HUES48 (cell line): Measurements from ENCODE around the gene TMEM9.

ENCODE experiments used
- H3K27ac ChIP-seq: one replicate; pipeline ENCODE4 v1.7.0; 2013; ENCODE audit warnings: low read depth, low read length, inconsistent platforms
- H3K27me3 ChIP-seq: 2 replicates; pipeline ENCODE4 v1.6.1; 2013; ENCODE audit warnings: mild to moderate bottlenecking, low read length; ENCODE audit not compliant: control insufficient read depth, insufficient read depth
- H3K36me3 ChIP-seq: 2 replicates; pipeline ENCODE4 v1.6.1; 2013; ENCODE audit warnings: low read length; ENCODE audit not compliant: control insufficient read depth, insufficient read depth
- H3K4me1 ChIP-seq: 2 replicates; pipeline ENCODE4 v1.6.1; 2013; ENCODE audit warnings: mild to moderate bottlenecking, low read length; ENCODE audit not compliant: control insufficient read depth, insufficient read depth
- H3K4me3 ChIP-seq: 2 replicates; pipeline ENCODE4 v1.5.1; 2013; ENCODE audit warnings: mild to moderate bottlenecking, low read depth, low read length
- H3K9ac ChIP-seq: 2 replicates; pipeline ENCODE4 v1.6.1; 2013; ENCODE audit warnings: mild to moderate bottlenecking, low read depth, low read length, moderate library complexity
- H3K9me3 ChIP-seq: 2 replicates; pipeline ENCODE4 v1.6.1; 2013; ENCODE audit warnings: low read length; ENCODE audit not compliant: control insufficient read depth, insufficient read depth

TMEM9 gene

GRCh38 chr1:201157949-201158348 is 3.7 kb upstream of the TMEM9 start:
- Histone ChIP-seq H3K27me3 (no peaks in the 10 kb centered on the region), H3K9me3 (no peaks in the 10 kb centered on the region), H3K27ac (no peak overlapping the region), H3K9ac (no peak overlapping the region), H3K36me3 (peaks cover under 1% of the 10 kb centered on the region; the same call in 1 of the 2 replicates), H3K4me1 (peaks cover 12% of the 10 kb centered on the region; the same call in 1 of the 2 replicates), H3K4me3 (no peak overlapping the region)

- H3K27me3 ChIP-seq, result no peaks in the 10 kb centered on the region
- H3K9me3 ChIP-seq, result no peaks in the 10 kb centered on the region
- H3K4me3 ChIP-seq, result no peak overlapping the region
- peaks cover 12% of the 10 kb centered on the region; the same call in 1 of the 2 replicates for H3K4me1 ChIP-seq
- H3K9ac ChIP-seq, result no peak overlapping the region
- H3K27ac ChIP-seq, result no peak overlapping the region
- H3K36me3 ChIP-seq, result peaks cover 11% of the 10 kb centered on the region
Measured at GRCh38 chr1:201156819-201157218, 2.5 kb upstream of the TMEM9 start.

GRCh38 chr1:201156346-201156745 is 2.1 kb upstream of the TMEM9 start:
- no peak overlapping the region for H3K27ac ChIP-seq

GRCh38 chr1:201155354-201155753 is 1.1 kb upstream of the TMEM9 start:
- Histone ChIP-seq H3K27ac (no peak overlapping the region), H3K36me3 (peaks cover 26% of the 10 kb centered on the region), H3K9ac (no peak overlapping the region), H3K9me3 (no peaks in the 10 kb centered on the region), H3K4me3 (no peak overlapping the region), H3K27me3 (no peaks in the 10 kb centered on the region), H3K4me1 (peaks cover 12% of the 10 kb centered on the region; the same call in 1 of the 2 replicates)

More at GRCh38 chr1:201156346-201156745, 2.1 kb upstream of the TMEM9 start:
- Histone ChIP-seq H3K9ac (no peak overlapping the region), H3K36me3 (peaks cover 16% of the 10 kb centered on the region), H3K4me1 (peaks cover 12% of the 10 kb centered on the region; the same call in 1 of the 2 replicates), H3K4me3 (no peak overlapping the region), H3K9me3 (no peaks in the 10 kb centered on the region), H3K27me3 (no peaks in the 10 kb centered on the region)

- H3K36me3 ChIP-seq, result peaks cover 42% of the 10 kb centered on the region
- H3K9ac ChIP-seq, result peak overlapping the region; percentile 69
- no peaks in the 10 kb centered on the region for H3K27me3 ChIP-seq
- H3K9me3 ChIP-seq, result no peaks in the 10 kb centered on the region
- H3K4me1 ChIP-seq, result peaks cover 12% of the 10 kb centered on the region; the same call in 1 of the 2 replicates
- H3K27ac ChIP-seq, result peak overlapping the region; percentile 65
- H3K4me3 ChIP-seq, result peak overlapping the region; percentile 75
Measured at GRCh38 chr1:201153474-201154388, 543 bp downstream of the TMEM9 start.

- Histone ChIP-seq H3K36me3 (peaks cover 86% of the 10 kb centered on the region), H3K27ac (no peak overlapping the region), H3K4me3 (no peak overlapping the region)
Measured at GRCh38 chr1:201149400-201149799, 4.9 kb downstream of the TMEM9 start.

GRCh38 chr1:201147396-201148015 is 6.8 kb downstream of the TMEM9 start:
- no peaks in the 10 kb centered on the region for H3K9me3 ChIP-seq
- H3K27me3 ChIP-seq, result no peaks in the 10 kb centered on the region
- no peak overlapping the region for H3K9ac ChIP-seq
- no peak overlapping the region for H3K27ac ChIP-seq
- peaks cover 100% of the 10 kb centered on the region for H3K36me3 ChIP-seq
- H3K4me3 ChIP-seq, result no peak overlapping the region
- no peaks in the 10 kb centered on the region for H3K4me1 ChIP-seq

More at GRCh38 chr1:201149400-201149799, 4.9 kb downstream of the TMEM9 start:
- Histone ChIP-seq H3K27me3 (no peaks in the 10 kb centered on the region), H3K9ac (no peak overlapping the region), H3K4me1 (peaks cover 6% of the 10 kb centered on the region; the same call in 1 of the 2 replicates), H3K9me3 (no peaks in the 10 kb centered on the region)

GRCh38 chr1:201146626-201147390 is 7.5 kb downstream of the TMEM9 start:
- H3K9ac ChIP-seq, result no peak overlapping the region
- H3K36me3 ChIP-seq, result peaks cover 100% of the 10 kb centered on the region
- H3K4me3 ChIP-seq, result no peak overlapping the region

GRCh38 chr1:201145816-201146215 is 8.5 kb downstream of the TMEM9 start:
- no peaks in the 10 kb centered on the region for H3K9me3 ChIP-seq
- no peaks in the 10 kb centered on the region for H3K4me1 ChIP-seq
- peaks cover 100% of the 10 kb centered on the region for H3K36me3 ChIP-seq
- H3K27me3 ChIP-seq, result no peaks in the 10 kb centered on the region
- no peak overlapping the region for H3K4me3 ChIP-seq
- H3K9ac ChIP-seq, result no peak overlapping the region
- H3K27ac ChIP-seq, result no peak overlapping the region

More at GRCh38 chr1:201146626-201147390, 7.5 kb downstream of the TMEM9 start:
- H3K27me3 ChIP-seq, result no peaks in the 10 kb centered on the region
- no peaks in the 10 kb centered on the region for H3K4me1 ChIP-seq
- H3K27ac ChIP-seq, result no peak overlapping the region
- no peaks in the 10 kb centered on the region for H3K9me3 ChIP-seq

GRCh38 chr1:201145132-201145531 is 9.1 kb downstream of the TMEM9 start:
- Histone ChIP-seq H3K4me1 (no peaks in the 10 kb centered on the region), H3K27ac (no peak overlapping the region), H3K9ac (no peak overlapping the region), H3K27me3 (no peaks in the 10 kb centered on the region), H3K36me3 (peaks cover 100% of the 10 kb centered on the region), H3K9me3 (no peaks in the 10 kb centered on the region), H3K4me3 (no peak overlapping the region)
